Measurements from ENCODE around the gene SH3TC2. TPM values are rescaled to one million over a fixed set of nuclear protein-coding genes. Genes with fewer than 3 reads are reported as not detected.

SH3TC2 gene
- total RNA-seq, 1 donor from 2014 or later: 0.25 TPM

DNA sequence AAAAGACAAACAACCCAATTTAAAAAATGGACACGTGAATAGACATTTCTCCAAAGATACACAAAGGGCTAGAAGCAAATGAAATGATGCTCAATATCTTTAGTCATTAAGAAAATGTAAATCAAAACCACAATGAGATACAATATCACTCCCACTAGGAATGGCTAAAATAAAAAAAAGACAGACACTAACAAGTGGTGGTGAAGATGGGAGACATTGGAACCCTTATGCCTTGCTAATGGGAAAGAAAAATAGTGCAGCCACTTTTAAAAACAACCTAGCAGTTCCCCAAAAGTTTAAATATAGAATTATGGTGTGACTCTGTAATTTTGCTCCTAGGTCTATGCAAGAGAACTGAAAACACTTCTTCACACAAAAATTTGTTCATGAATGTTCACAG lies 40.7 kb downstream of the SH3TC2 start:
- Mint-ChIP-seq H3K36me3 (ENCODE audit: unreplicated experiment) (no peaks in the 10 kb centered on the region), H3K27me3 (ENCODE audit: unreplicated experiment) (peaks cover 2% of the 10 kb centered on the region), H3K4me1 (ENCODE audit: low read depth, unreplicated experiment) (peaks cover 13% of the 10 kb centered on the region), H3K4me3 (ENCODE audit: unreplicated experiment) (no peak overlapping the region), H3K9me3 (ENCODE audit: unreplicated experiment) (peaks cover 2% of the 10 kb centered on the region), H3K27ac (ENCODE audit: unreplicated experiment) (no peak overlapping the region)
- TF ChIP-seq, protein P1, sequence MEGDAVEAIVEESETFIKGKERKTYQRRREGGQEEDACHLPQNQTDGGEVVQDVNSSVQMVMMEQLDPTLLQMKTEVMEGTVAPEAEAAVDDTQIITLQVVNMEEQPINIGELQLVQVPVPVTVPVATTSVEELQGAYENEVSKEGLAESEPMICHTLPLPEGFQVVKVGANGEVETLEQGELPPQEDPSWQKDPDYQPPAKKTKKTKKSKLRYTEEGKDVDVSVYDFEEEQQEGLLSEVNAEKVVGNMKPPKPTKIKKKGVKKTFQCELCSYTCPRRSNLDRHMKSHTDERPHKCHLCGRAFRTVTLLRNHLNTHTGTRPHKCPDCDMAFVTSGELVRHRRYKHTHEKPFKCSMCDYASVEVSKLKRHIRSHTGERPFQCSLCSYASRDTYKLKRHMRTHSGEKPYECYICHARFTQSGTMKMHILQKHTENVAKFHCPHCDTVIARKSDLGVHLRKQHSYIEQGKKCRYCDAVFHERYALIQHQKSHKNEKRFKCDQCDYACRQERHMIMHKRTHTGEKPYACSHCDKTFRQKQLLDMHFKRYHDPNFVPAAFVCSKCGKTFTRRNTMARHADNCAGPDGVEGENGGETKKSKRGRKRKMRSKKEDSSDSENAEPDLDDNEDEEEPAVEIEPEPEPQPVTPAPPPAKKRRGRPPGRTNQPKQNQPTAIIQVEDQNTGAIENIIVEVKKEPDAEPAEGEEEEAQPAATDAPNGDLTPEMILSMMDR (IDR thresholded peaks at IDR 0.05; ENCODE audit: partially characterized antibody, unreplicated experiment): no peak
- no peak for DNase-seq

DNA sequence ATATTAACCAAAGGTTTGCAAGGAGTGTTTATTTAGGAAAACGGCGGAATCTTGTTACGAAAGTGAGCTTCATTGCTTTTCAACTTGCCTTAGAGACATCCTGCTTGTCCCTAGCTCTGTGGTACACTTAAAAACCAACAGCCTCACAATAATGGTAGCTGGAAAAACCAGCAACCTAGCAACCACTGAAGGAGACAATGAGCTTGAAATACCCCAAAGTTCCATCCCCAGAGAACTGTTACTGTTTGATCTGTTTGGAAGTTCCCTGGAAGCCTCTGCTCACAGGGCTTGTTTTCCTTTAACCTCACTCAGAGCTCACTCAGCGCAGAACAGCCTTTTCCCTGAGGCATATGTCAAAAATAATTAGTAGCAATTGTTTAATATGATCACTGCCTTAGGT lies 43.2 kb downstream of the SH3TC2 start:
- no peak overlapping the region for H3K27ac Mint-ChIP-seq (ENCODE audit: unreplicated experiment)
- TF ChIP-seq, protein P1 (IDR thresholded peaks at IDR 0.05; ENCODE audit: partially characterized antibody, unreplicated experiment): no peak
- no peaks in the 10 kb centered on the region for H3K27me3 Mint-ChIP-seq (ENCODE audit: unreplicated experiment)
- no peak for DNase-seq
- H3K9me3 Mint-ChIP-seq (ENCODE audit: unreplicated experiment): peaks cover 4% of the 10 kb centered on the region
- H3K36me3 Mint-ChIP-seq (ENCODE audit: unreplicated experiment): no peaks in the 10 kb centered on the region
- H3K4me3 Mint-ChIP-seq (ENCODE audit: unreplicated experiment): no peak overlapping the region
- H3K4me1 Mint-ChIP-seq (ENCODE audit: low read depth, unreplicated experiment): peaks cover 13% of the 10 kb centered on the region

DNA sequence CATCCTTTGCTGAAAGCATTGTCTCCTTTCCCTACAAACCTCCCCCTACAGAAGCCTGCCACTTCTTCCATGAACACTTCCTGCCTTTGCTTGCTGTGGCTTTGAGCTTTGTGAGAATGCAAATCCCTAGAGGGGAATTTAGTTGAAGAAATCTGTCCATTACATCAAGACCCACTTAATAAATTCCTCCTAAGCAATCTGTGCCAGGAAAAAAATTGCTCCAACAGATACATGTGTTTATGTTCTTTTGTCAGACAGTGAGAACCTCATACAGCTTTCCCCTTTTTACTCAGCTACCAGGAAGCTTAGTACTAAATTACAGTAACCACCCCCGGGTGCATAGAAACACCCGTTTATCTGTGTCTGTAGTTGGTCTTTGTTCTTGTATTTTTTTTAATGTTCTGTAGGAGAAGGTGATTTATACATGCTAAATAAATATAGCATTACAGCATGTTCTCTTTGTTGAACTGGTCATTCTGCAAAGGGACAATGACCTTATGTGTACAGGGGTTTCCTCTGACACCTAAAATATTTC lies 43.9 kb downstream of the SH3TC2 start:
- TF ChIP-seq, protein P1 (IDR thresholded peaks at IDR 0.05; ENCODE audit: partially characterized antibody, unreplicated experiment): no peak
- H3K9me3 Mint-ChIP-seq (ENCODE audit: unreplicated experiment): peaks cover 3% of the 10 kb centered on the region
- DNase-seq: no peak
- no peak overlapping the region for H3K27ac Mint-ChIP-seq (ENCODE audit: unreplicated experiment)
- H3K4me1 Mint-ChIP-seq (ENCODE audit: low read depth, unreplicated experiment): peaks cover 13% of the 10 kb centered on the region
- no peaks in the 10 kb centered on the region for H3K27me3 Mint-ChIP-seq (ENCODE audit: unreplicated experiment)
- H3K36me3 Mint-ChIP-seq (ENCODE audit: unreplicated experiment): no peaks in the 10 kb centered on the region
- no peak overlapping the region for H3K4me3 Mint-ChIP-seq (ENCODE audit: unreplicated experiment)

DNA sequence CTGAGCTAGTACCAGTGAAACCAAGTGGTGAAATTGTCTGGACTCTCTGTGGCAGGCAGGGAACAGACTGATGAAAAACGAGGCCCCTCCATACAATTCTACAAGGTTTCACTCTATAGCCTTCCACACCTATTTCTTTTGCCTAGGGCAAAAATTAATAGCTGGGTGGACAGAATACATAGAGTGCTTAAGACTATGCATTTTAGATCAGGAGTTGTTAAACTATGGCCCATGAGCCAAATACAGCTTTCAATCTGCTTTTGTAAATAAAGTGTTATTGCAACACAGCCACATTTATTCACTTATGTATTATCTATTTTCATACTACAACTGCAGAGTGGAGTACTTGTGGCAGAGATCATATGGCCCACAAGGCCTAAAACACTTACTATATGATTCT lies 45.2 kb downstream of the SH3TC2 start:
- DNase-seq: no peak
- Mint-ChIP-seq H3K36me3 (ENCODE audit: unreplicated experiment) (no peaks in the 10 kb centered on the region), H3K4me3 (ENCODE audit: unreplicated experiment) (no peak overlapping the region), H3K27me3 (ENCODE audit: unreplicated experiment) (no peaks in the 10 kb centered on the region), H3K27ac (ENCODE audit: unreplicated experiment) (no peak overlapping the region), H3K4me1 (ENCODE audit: low read depth, unreplicated experiment) (peaks cover 13% of the 10 kb centered on the region), H3K9me3 (ENCODE audit: unreplicated experiment) (peaks cover 3% of the 10 kb centered on the region)
- TF ChIP-seq, protein P1 (IDR thresholded peaks at IDR 0.05; ENCODE audit: partially characterized antibody, unreplicated experiment): no peak

DNA sequence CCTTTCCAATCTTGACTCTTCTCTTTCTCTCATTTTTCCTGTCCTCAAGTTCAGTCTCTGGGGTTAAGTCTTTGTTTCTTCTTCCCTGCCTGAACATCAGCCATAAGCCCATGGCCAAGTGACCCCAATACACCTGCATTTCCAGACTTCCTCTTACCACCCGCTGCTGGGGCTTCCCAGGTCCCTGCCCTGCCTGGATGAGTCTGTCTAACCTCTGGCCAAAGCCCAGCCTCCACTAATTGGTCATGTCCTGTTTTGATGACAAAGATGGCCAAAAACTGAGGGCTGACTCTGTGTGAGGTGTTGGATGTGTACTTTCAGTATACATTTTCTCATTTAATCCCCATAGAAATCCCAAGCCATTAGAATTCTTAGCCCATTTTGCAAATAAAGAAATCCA lies 47.3 kb downstream of the SH3TC2 start:
- no peaks in the 10 kb centered on the region for H3K36me3 Mint-ChIP-seq (ENCODE audit: unreplicated experiment)
- H3K4me1 Mint-ChIP-seq (ENCODE audit: low read depth, unreplicated experiment): peaks cover 13% of the 10 kb centered on the region
- TF ChIP-seq, protein P1 (IDR thresholded peaks at IDR 0.05; ENCODE audit: partially characterized antibody, unreplicated experiment): no peak
- H3K9me3 Mint-ChIP-seq (ENCODE audit: unreplicated experiment): peaks cover 3% of the 10 kb centered on the region
- no peak overlapping the region for H3K4me3 Mint-ChIP-seq (ENCODE audit: unreplicated experiment)
- no peaks in the 10 kb centered on the region for H3K27me3 Mint-ChIP-seq (ENCODE audit: unreplicated experiment)
- H3K27ac Mint-ChIP-seq (ENCODE audit: unreplicated experiment): no peak overlapping the region
- no peak for DNase-seq

Data from glutamatergic neuron (in vitro differentiated cells).